GM23338 (cell line): Measurements from ENCODE around the gene ANXA3. TPM values are rescaled to one million over a fixed set of nuclear protein-coding genes. Genes with fewer than 3 reads are reported as not detected.
"Not testable (repeated sequence)": the region's sequence is repeated elsewhere in the genome, so short reads cannot be mapped to it uniquely, and the experiment has no call there.

ENCODE experiments used
- ATAC-seq: fragments of 200-7000 bp; cut with Tn5 transposase; 3 replicates; pipeline ENCODE4 v1.9.1; 2020
- DNase-seq: peaks from one replicate; pipeline ENCODE4 v3.0.0-alpha.2; 2015; ENCODE audit warnings: low spot score
- H2AFZ ChIP-seq: fragments of 200-600 bp; sonication (generic); 2 replicates; pipeline ENCODE4 v1.8.0; 2016; ENCODE audit warnings: antibody characterized with exemption, mild to moderate bottlenecking, moderate library complexity
- H3F3A ChIP-seq: fragments of 200-600 bp; sonication (generic); replicated peaks from 2 replicates; pipeline ENCODE4 v1.8.0; 2017; ENCODE audit warnings: antibody characterized with exemption, mixed run types, low read depth
- H3K27ac ChIP-seq: fragments of 200-600 bp; sonication (generic); 2 replicates; pipeline ENCODE4 v1.6.1; 2016; ENCODE audit warnings: low read depth
- H3K27me3 ChIP-seq: fragments of 200-600 bp; sonication (generic); 2 replicates; pipeline ENCODE4 v1.8.0; 2016; ENCODE audit warnings: mild to moderate bottlenecking, mixed run types, moderate library complexity; ENCODE audit not compliant: insufficient read depth
- H3K36me3 ChIP-seq: fragments of 200-600 bp; sonication (generic); 2 replicates; pipeline ENCODE4 v1.8.0; 2016; ENCODE audit warnings: mild to moderate bottlenecking; ENCODE audit not compliant: insufficient read depth
- H3K4me1 ChIP-seq: fragments of 200-600 bp; sonication (generic); 2 replicates; pipeline ENCODE4 v1.8.0; 2016; ENCODE audit warnings: mild to moderate bottlenecking, moderate library complexity; ENCODE audit not compliant: insufficient read depth
- H3K4me2 ChIP-seq: fragments of 200-600 bp; sonication (generic); 2 replicates; pipeline ENCODE4 v1.7.1; 2017; ENCODE audit warnings: mixed run types
- H3K4me3 ChIP-seq: fragments of 200-600 bp; sonication (generic); 2 replicates; pipeline ENCODE4 v1.6.1; 2016; ENCODE audit warnings: mixed run types
- H3K79me2 ChIP-seq: fragments of 200-600 bp; sonication (generic); replicated peaks from 2 replicates; pipeline ENCODE4 v1.8.0; 2017; ENCODE audit warnings: mild to moderate bottlenecking; ENCODE audit not compliant: insufficient read depth
- H3K9me2 ChIP-seq: fragments of 200-600 bp; sonication (generic); 2 replicates; pipeline ENCODE4 v1.8.0; 2017; ENCODE audit not compliant: insufficient read depth
- H4K20me1 ChIP-seq: fragments of 200-600 bp; sonication (generic); replicated peaks from 2 replicates; pipeline ENCODE4 v1.8.0; 2017; ENCODE audit warnings: mild to moderate bottlenecking; ENCODE audit not compliant: insufficient read depth
- H3K27ac Mint-ChIP-seq: 2 replicates; pipeline ENCODE4 v1.8.0; 2020; ENCODE audit warnings: inconsistent platforms, mild to moderate bottlenecking, moderate library complexity, mixed read lengths
- H3K27me3 Mint-ChIP-seq: 3 replicates; pipeline ENCODE4 v1.8.0; 2022; ENCODE audit warnings: low read depth, mild to moderate bottlenecking, moderate library complexity, mixed read lengths, inconsistent platforms; ENCODE audit not compliant: insufficient read depth, poor library complexity
- H3K36me3 Mint-ChIP-seq: 3 replicates; pipeline ENCODE4 v1.8.0; 2021; ENCODE audit warnings: low read depth, mild to moderate bottlenecking, inconsistent platforms, moderate library complexity, mixed read lengths
- H3K4me1 Mint-ChIP-seq: 3 replicates; pipeline ENCODE4 v1.8.0; 2020; ENCODE audit warnings: mild to moderate bottlenecking, inconsistent platforms, mixed read lengths
- H3K4me3 Mint-ChIP-seq: 3 replicates; pipeline ENCODE4 v1.8.0; 2021; ENCODE audit warnings: moderate library complexity, mild to moderate bottlenecking, inconsistent platforms, mixed read lengths
- H3K9me3 Mint-ChIP-seq: 3 replicates; pipeline ENCODE4 v1.8.0; 2020; ENCODE audit warnings: moderate library complexity, mild to moderate bottlenecking, inconsistent platforms, mixed read lengths
- CTCF ChIP-seq, 2 experiments: fragments of 200-600 bp in 1 of 2; sonication (generic) in 1 of 2; conservative IDR thresholded peaks; 2 replicates each; pipeline versions ENCODE4 v1.5.1 to v1.6.1; 2016 to 2017; ENCODE audit warnings: antibody characterized with exemption in 2 of 2, low read depth in 2 of 2, mild to moderate bottlenecking in 2 of 2, moderate library complexity in 1 of 2
- NANOG ChIP-seq: IDR thresholded peaks from 2 replicates; pipeline ENCODE4 v1.6.1; 2016; ENCODE audit warnings: antibody characterized with exemption, borderline replicate concordance
- ZNF331 ChIP-seq: fragments of 250-450 bp; sonication (Bioruptor Pico); IDR thresholded peaks from 2 replicates; pipeline ENCODE4 v1.5.0; 2020; ENCODE audit warnings: low read depth, mild to moderate bottlenecking, moderate library complexity
- polyA plus RNA-seq: library from polyadenylated mRNA; unstranded; fragments of >200 nt; fragmentation: Nextera tagmentation; extraction: Ambion mirVana; gene quantifications from 2 replicates; pipeline ENCODE4 v1.2.1, GENCODE V29; 2016
- total RNA-seq: library from RNA; depleted of rRNA; stranded (reverse); fragments of >200 nt; shearing (Covaris generic); gene quantifications from 2 replicates; pipeline ENCODE4 v1.2.3, GENCODE V29; 2014

ANXA3 gene
- total and polyA plus RNA-seq, 2 experiments from 2014 or later = 20.3 to 31.5 TPM

DNA sequence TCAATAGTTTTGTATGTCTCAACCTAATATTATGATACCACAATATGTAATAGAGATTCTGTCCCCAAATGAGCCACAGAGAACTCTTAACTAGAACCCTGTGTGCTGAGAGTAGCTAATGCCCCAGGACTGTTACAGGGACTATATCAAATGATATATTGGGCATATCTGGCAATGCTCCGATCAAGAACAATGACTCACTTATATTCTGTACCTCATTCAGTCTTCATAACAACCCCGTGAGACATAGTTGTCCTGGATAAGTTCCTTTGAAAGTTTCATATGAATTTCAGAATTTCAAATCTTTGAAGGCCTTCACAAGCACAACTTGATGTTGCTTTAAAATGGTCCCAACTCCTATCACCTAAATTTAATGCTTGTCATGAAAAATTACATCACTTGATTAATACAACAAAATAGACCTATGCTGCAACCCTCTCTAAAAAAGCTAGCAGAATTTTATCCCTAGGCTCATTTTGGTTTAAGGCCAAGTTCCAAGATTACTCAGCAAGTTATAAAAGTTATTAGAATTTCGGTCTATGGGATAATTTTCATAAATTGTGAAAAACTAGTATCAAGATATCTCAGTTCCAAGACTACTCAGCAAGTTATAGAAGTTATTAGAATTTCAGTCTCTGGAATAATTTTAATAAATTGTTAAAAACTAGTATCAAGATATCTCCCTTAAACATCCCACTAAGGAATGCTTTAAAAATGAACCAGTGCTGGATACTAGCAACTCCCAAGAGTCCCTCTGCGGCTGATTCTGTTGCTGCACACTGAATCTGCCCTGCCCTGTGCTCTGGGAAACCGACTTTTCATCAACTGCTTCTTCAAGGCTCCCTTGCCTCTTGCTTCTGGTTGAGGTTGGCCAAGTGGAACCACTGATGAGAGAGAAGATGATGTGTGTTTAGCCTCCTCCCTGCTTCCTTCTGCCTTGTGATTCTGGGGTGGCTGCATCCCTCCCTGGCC is 6.0 kb upstream of the ANXA3 start (continued):
- TF ChIP-seq CTCF (conservative IDR thresholded peaks at IDR 0.05; ENCODE audit: low read depth in 2 of 2) = no peak

GRCh38 chr4:78547899-78548298 is 3.7 kb upstream of the ANXA3 start:
- H3K4me1 ChIP-seq = peaks cover 13% of the 10 kb centered on the region
- H3K79me2 ChIP-seq, H3K4me3 Mint-ChIP-seq, H3K36me3 Mint-ChIP-seq, H3K9me2 ChIP-seq, H3K27ac Mint-ChIP-seq, DNase-seq, ATAC-seq, H3K27ac ChIP-seq, H4K20me1 ChIP-seq, H3F3A ChIP-seq, H3K4me3 ChIP-seq, H3K36me3 ChIP-seq, H2AFZ ChIP-seq, H3K4me2 ChIP-seq: not testable (repeated sequence)
- peaks cover 24% of the 10 kb centered on the region for H3K4me1 Mint-ChIP-seq
- H3K9me3 Mint-ChIP-seq = peaks cover 15% of the 10 kb centered on the region; the same call in 2 of the 3 replicates
- H3K27me3 Mint-ChIP-seq = peaks cover 22% of the 10 kb centered on the region
- H3K27me3 ChIP-seq = peaks cover 37% of the 10 kb centered on the region

- peaks cover 46% of the 10 kb centered on the region for H3K27me3 ChIP-seq
- H3K4me1 ChIP-seq = peaks cover 20% of the 10 kb centered on the region
- not testable (repeated sequence) for H3K4me3 ChIP-seq, H3K9me2 ChIP-seq, H3K27ac ChIP-seq, H3K79me2 ChIP-seq, DNase-seq, H4K20me1 ChIP-seq, ATAC-seq, H3K27ac Mint-ChIP-seq, H3K4me2 ChIP-seq, H3K36me3 Mint-ChIP-seq, H2AFZ ChIP-seq, H3F3A ChIP-seq, H3K4me3 Mint-ChIP-seq, H3K36me3 ChIP-seq
- H3K4me1 Mint-ChIP-seq = peaks cover 34% of the 10 kb centered on the region
- peaks cover 15% of the 10 kb centered on the region; the same call in 2 of the 3 replicates for H3K9me3 Mint-ChIP-seq
- H3K27me3 Mint-ChIP-seq = peaks cover 27% of the 10 kb centered on the region
Measured at GRCh38 chr4:78548889-78549288, 2.7 kb upstream of the ANXA3 start.

GRCh38 chr4:78552389-78553042 is 946 bp downstream of the ANXA3 start:
- peak; percentile 87 for DNase-seq
- no peaks in the 10 kb centered on the region for H3K9me2 ChIP-seq
- H3K9me3 Mint-ChIP-seq = peaks cover 9% of the 10 kb centered on the region; the same call in 2 of the 3 replicates
- H3K4me3 ChIP-seq = peak overlapping the region; percentile 71
- H3K36me3 ChIP-seq = no peaks in the 10 kb centered on the region
- H3K4me3 Mint-ChIP-seq = peak overlapping the region; percentile 78
- ATAC-seq = peak; percentile 68
- peaks cover 31% of the 10 kb centered on the region; the same call in 2 of the 3 replicates for H3K36me3 Mint-ChIP-seq
- peak overlapping the region; percentile 81 for H3K27ac Mint-ChIP-seq
- no peaks in the 10 kb centered on the region; the same call in 1 of the 2 replicates for H3F3A ChIP-seq
- H3K4me2 ChIP-seq = peak overlapping the region; percentile 85
- peaks cover 20% of the 10 kb centered on the region for H3K4me1 ChIP-seq
- H3K27me3 Mint-ChIP-seq = peaks cover 27% of the 10 kb centered on the region
- H3K4me1 Mint-ChIP-seq = peaks cover 42% of the 10 kb centered on the region
- H3K27me3 ChIP-seq = peaks cover 46% of the 10 kb centered on the region
- H4K20me1 ChIP-seq = no peaks in the 10 kb centered on the region
- no peak overlapping the region for H2AFZ ChIP-seq
- no peaks in the 10 kb centered on the region for H3K79me2 ChIP-seq
- peak overlapping the region; percentile 2; the same call in 1 of the 2 replicates for H3K27ac ChIP-seq
- TF ChIP-seq ZNF331 (CRISPR knock-in tag) (no peak), NANOG (0 out of 2 replicates have a peak, but pooled peaks have one; percentile 38)
